Caco-2 (cell line): Measurements from ENCODE around the gene CFC1B. TPM values are rescaled to one million over a fixed set of nuclear protein-coding genes. Genes with fewer than 3 reads are reported as not detected.
"Not testable (repeated sequence)": the region's sequence is repeated elsewhere in the genome, so short reads cannot be mapped to it uniquely, and the experiment has no call there.

Experiments used
- BruUV-seq: library from RNA; stranded (reverse); fragments of 400-500 nt; replicated peaks from 2 replicates; lab custom pipeline; 2021; lab: Mats Ljungman, UMichigan
- CTCF ChIA-PET: fragments of 300-600 bp; sonication (Branson Sonifier 250); formaldehyde crosslinking; loops from one replicate; lab custom pipeline; 2022; ENCODE audit warnings: antibody characterized with exemption; lab: Charles Lee
- POLR2A ChIA-PET: fragments of 300-600 bp; sonication (Branson Sonifier 250); formaldehyde crosslinking; loops from one replicate; lab custom pipeline; 2022; ENCODE audit warnings: antibody characterized with exemption; lab: Charles Lee
- DNase-seq, 2 experiments: peaks; one replicate each; pipeline versions ENCODE4 v3.0.0 to v3.0.0-alpha.2; 2020 to 2022
- H3K27me3 ChIP-seq: replicated peaks from 2 replicates; pipeline ENCODE4 v1.6.0; 2011; ENCODE audit warnings: low read length; ENCODE audit not compliant: control insufficient read depth, insufficient read depth
- H3K36me3 ChIP-seq: 2 replicates; pipeline ENCODE4 v1.5.1; 2011; ENCODE audit warnings: low read length; ENCODE audit not compliant: control insufficient read depth, insufficient read depth
- H3K4me1 ChIP-seq: fragments of 250-450 bp; sonication (Bioruptor Pico); 2 replicates; pipeline ENCODE4 v1.5.1; 2020; ENCODE audit warnings: mild to moderate bottlenecking
- H3K4me3 ChIP-seq: 2 replicates; pipeline ENCODE4 v1.5.1; 2011; ENCODE audit warnings: low read depth, mild to moderate bottlenecking, control low read depth, low read length
- H3K9me3 ChIP-seq: fragments of 250-450 bp; sonication (Bioruptor Pico); 2 replicates; pipeline ENCODE4 v1.5.1; 2020; ENCODE audit warnings: mild to moderate bottlenecking, moderate library complexity
- H3K27ac Mint-ChIP-seq: one replicate; pipeline ENCODE4 v1.8.0; 2022; ENCODE audit warnings: mixed read lengths; ENCODE audit not compliant: unreplicated experiment
- H3K27me3 Mint-ChIP-seq: one replicate; pipeline ENCODE4 v1.8.0; 2022; ENCODE audit warnings: mixed read lengths; ENCODE audit not compliant: insufficient read depth, unreplicated experiment
- H3K36me3 Mint-ChIP-seq: one replicate; pipeline ENCODE4 v1.8.0; 2022; ENCODE audit warnings: mild to moderate bottlenecking, mixed read lengths; ENCODE audit not compliant: insufficient read depth, unreplicated experiment
- H3K4me1 Mint-ChIP-seq: one replicate; pipeline ENCODE4 v1.8.0; 2022; ENCODE audit warnings: low read depth, mixed read lengths; ENCODE audit not compliant: unreplicated experiment
- H3K4me3 Mint-ChIP-seq: one replicate; pipeline ENCODE4 v1.8.0; 2022; ENCODE audit warnings: mild to moderate bottlenecking, moderate library complexity, mixed read lengths; ENCODE audit not compliant: unreplicated experiment
- H3K9me3 Mint-ChIP-seq: one replicate; pipeline ENCODE4 v1.8.0; 2022; ENCODE audit warnings: mixed read lengths; ENCODE audit not compliant: unreplicated experiment
- intact Hi-C: fragments of 100-400 bp; cut with micrococcal nuclease; formaldehyde crosslinking; loops from one replicate; pipeline ENCODE4 v1.10.0; 2022; ENCODE audit not compliant: unreplicated experiment
- total RNA-seq: library from RNA; stranded (reverse); gene quantifications from 2 replicates; pipeline ENCODE4 v1.2.3, GENCODE V29; 2022

CFC1B gene
- total RNA-seq, 1 experiment from 2014 or later, result not detected

GRCh38 chr2:130556441-130556840, 35.4 kb downstream of the CFC1B start:
- H3K4me1 Mint-ChIP-seq, H3K36me3 ChIP-seq, H3K27ac Mint-ChIP-seq, H3K36me3 Mint-ChIP-seq, H3K9me3 ChIP-seq, DNase-seq, H3K27me3 ChIP-seq, H3K4me3 ChIP-seq, H3K9me3 Mint-ChIP-seq, H3K4me3 Mint-ChIP-seq, CTCF ChIA-PET, H3K27me3 Mint-ChIP-seq, BruUV-seq, POLR2A ChIA-PET, H3K4me1 ChIP-seq, intact Hi-C loops: not testable (repeated sequence)

GRCh38 chr2:130566165-130566564, 45.1 kb downstream of the CFC1B start:
- POLR2A ChIA-PET, CTCF ChIA-PET, H3K27ac Mint-ChIP-seq, intact Hi-C loops, H3K27me3 ChIP-seq, H3K27me3 Mint-ChIP-seq, H3K36me3 Mint-ChIP-seq, H3K4me3 Mint-ChIP-seq, H3K9me3 Mint-ChIP-seq, H3K36me3 ChIP-seq, H3K9me3 ChIP-seq, H3K4me3 ChIP-seq, DNase-seq, H3K4me1 Mint-ChIP-seq, H3K4me1 ChIP-seq, BruUV-seq: not testable (repeated sequence)

GRCh38 chr2:130571929-130572328, 50.9 kb downstream of the CFC1B start:
- H3K27me3 Mint-ChIP-seq, H3K9me3 Mint-ChIP-seq, CTCF ChIA-PET, intact Hi-C loops, H3K27ac Mint-ChIP-seq, H3K4me1 ChIP-seq, POLR2A ChIA-PET, H3K4me1 Mint-ChIP-seq, H3K4me3 Mint-ChIP-seq, H3K36me3 ChIP-seq, H3K9me3 ChIP-seq, BruUV-seq, DNase-seq, H3K27me3 ChIP-seq, H3K36me3 Mint-ChIP-seq, H3K4me3 ChIP-seq: not testable (repeated sequence)

- H3K4me3 ChIP-seq, BruUV-seq, H3K27me3 ChIP-seq, DNase-seq, CTCF ChIA-PET, H3K9me3 ChIP-seq, H3K36me3 ChIP-seq, H3K4me3 Mint-ChIP-seq, intact Hi-C loops, H3K36me3 Mint-ChIP-seq, H3K27ac Mint-ChIP-seq, H3K9me3 Mint-ChIP-seq, H3K4me1 Mint-ChIP-seq, POLR2A ChIA-PET, H3K27me3 Mint-ChIP-seq, H3K4me1 ChIP-seq: not testable (repeated sequence)
Measured at GRCh38 chr2:130574230-130574629, 53.2 kb downstream of the CFC1B start.

GRCh38 chr2:130576209-130576784, 55.3 kb downstream of the CFC1B start:
- H3K36me3 ChIP-seq, H3K9me3 ChIP-seq, H3K4me3 ChIP-seq, H3K4me1 ChIP-seq, CTCF ChIA-PET, H3K27ac Mint-ChIP-seq, BruUV-seq, H3K36me3 Mint-ChIP-seq, H3K4me3 Mint-ChIP-seq, H3K27me3 Mint-ChIP-seq, DNase-seq, H3K4me1 Mint-ChIP-seq, POLR2A ChIA-PET, intact Hi-C loops, H3K9me3 Mint-ChIP-seq, H3K27me3 ChIP-seq: not testable (repeated sequence)

- H3K27ac Mint-ChIP-seq, H3K36me3 ChIP-seq, H3K9me3 ChIP-seq, H3K9me3 Mint-ChIP-seq, CTCF ChIA-PET, H3K27me3 Mint-ChIP-seq, H3K36me3 Mint-ChIP-seq, H3K4me3 ChIP-seq, H3K4me1 Mint-ChIP-seq, H3K4me3 Mint-ChIP-seq, H3K4me1 ChIP-seq, POLR2A ChIA-PET, DNase-seq, BruUV-seq, H3K27me3 ChIP-seq, intact Hi-C loops: not testable (repeated sequence)
Measured at GRCh38 chr2:130577559-130577958, 56.5 kb downstream of the CFC1B start.
